ENCODE results near the gene MRPL44. TPM values are rescaled to one million over a fixed set of nuclear protein-coding genes. Genes with fewer than 3 reads are reported as not detected.

The MRPL44 gene
- total RNA-seq, 1 experiment from 2014 or later, result 66.4 TPM

DNA sequence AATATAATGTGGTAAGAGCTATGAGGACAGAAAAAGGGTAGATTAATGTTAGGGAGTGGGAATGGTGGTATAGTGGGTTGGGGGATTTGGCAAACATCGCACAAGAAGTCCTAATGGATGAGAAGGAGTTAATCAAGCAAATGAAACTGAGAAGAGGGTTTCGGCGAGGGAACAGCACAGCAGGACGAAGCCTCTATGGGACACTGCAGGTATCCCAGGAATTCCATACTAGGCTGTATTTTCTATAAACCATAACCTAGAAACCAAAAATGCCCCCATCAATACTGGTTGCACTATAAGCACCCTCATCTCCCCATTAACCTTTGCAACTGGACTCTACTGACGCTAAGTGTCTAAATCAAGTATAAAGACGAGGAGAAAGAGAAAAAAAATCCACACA lies 22.4 kb upstream of the MRPL44 start:
- BruUV-seq (replicated peaks), result no TSS peak
- Histone ChIP-seq H3K9me2 (ENCODE audit: insufficient read depth) (no peaks in the 10 kb centered on the region), H3K27ac (no peak overlapping the region), H4K20me1 (ENCODE audit: insufficient read depth) (no peaks in the 10 kb centered on the region), H3K27me3 (ENCODE audit: insufficient read depth, low read depth) (no peaks in the 10 kb centered on the region), H2AFZ (no peak overlapping the region), H3K9me3 (ENCODE audit: insufficient read depth, low read depth) (no peaks in the 10 kb centered on the region), H3K4me2 (no peak overlapping the region), H3K4me1 (replicated peaks; ENCODE audit: insufficient read depth) (peaks cover 6% of the 10 kb centered on the region), H3F3A (ENCODE audit: insufficient read depth, low read depth) (no peaks in the 10 kb centered on the region), H3K79me2 (ENCODE audit: low read depth) (peaks cover 71% of the 10 kb centered on the region), H3K4me3 (no peak overlapping the region), H3K36me3 (ENCODE audit: low read depth) (peaks cover 3% of the 10 kb centered on the region; the same call in 1 of the 2 replicates)
- TF ChIP-seq EZH2 (IDR thresholded peaks at IDR 0.05; ENCODE audit: low read depth), result no peak
- DNase-seq, result no peak
- POLR2A ChIA-PET (ENCODE audit: unreplicated experiment), result interaction anchor here (0.5 to 0.6 kb wide), 2 partner anchors 41 to 66 kb away, joined by 3 to 7 read pairs; no protein-coding TSS in a partner anchor
- intact Hi-C loops (cut with micrococcal nuclease; ENCODE audit: unreplicated experiment), result no loop called here
- CTCF ChIA-PET, result no interaction called here

DNA sequence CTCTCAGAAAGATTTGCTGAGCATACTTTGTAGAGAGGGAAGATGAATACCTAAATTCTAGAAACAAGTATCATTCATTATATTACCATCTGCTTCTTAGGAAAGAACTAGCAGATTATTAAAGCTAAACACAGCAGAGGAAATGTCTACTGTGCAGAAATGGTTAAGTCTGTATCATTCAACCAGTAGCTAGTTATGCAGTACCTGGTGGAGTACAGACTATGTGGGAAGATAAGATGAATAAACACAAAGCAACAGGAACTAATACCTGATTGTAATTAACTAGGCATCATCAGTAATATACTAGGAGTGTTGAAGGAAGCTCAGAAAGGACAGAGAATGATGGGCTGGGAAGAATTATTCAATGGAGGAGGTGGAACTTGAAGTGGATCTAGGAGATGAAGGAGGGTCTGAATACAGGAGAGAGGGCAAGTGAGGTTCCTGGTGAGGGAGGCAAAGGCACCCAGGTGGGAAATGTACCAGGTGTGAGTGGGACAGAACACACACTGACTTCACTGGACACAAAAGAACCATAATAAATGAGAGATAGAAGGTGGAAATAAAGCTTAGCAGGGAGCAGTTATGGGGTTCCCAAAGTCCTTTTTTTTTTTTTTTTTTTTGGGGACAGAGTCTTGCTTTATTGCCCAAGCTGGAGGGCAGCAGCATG lies 21.7 kb upstream of the MRPL44 start:
- DNase-seq, result no peak
- Histone ChIP-seq H3K27me3 (ENCODE audit: insufficient read depth, low read depth) (no peaks in the 10 kb centered on the region), H2AFZ (no peak overlapping the region), H3F3A (ENCODE audit: insufficient read depth, low read depth) (peaks cover 5% of the 10 kb centered on the region), H3K9me3 (ENCODE audit: insufficient read depth, low read depth) (no peaks in the 10 kb centered on the region), H3K36me3 (ENCODE audit: low read depth) (peaks cover 8% of the 10 kb centered on the region; the same call in 1 of the 2 replicates), H3K27ac (no peak overlapping the region), H3K4me1 (replicated peaks; ENCODE audit: insufficient read depth) (peaks cover 2% of the 10 kb centered on the region; the same call in 1 of the 2 replicates), H3K4me3 (no peak overlapping the region), H4K20me1 (ENCODE audit: insufficient read depth) (no peaks in the 10 kb centered on the region), H3K79me2 (ENCODE audit: low read depth) (peaks cover 78% of the 10 kb centered on the region), H3K4me2 (no peak overlapping the region), H3K9me2 (ENCODE audit: insufficient read depth) (no peaks in the 10 kb centered on the region)
- BruUV-seq (replicated peaks), result no TSS peak
- ChIA-PET CTCF (interaction anchor here (0.6 kb wide), 2 partner anchors 105 to 162 kb away, joined by 3 to 9 read pairs; no protein-coding TSS in a partner anchor), POLR2A (ENCODE audit: unreplicated experiment) (interaction anchor here (0.5 to 0.6 kb wide), 3 partner anchors 42 to 176 kb away, joined by 3 to 7 read pairs (median 4); no protein-coding TSS in a partner anchor)
- intact Hi-C loops (cut with micrococcal nuclease; ENCODE audit: unreplicated experiment), result no loop called here
- no peak for TF ChIP-seq EZH2 (IDR thresholded peaks at IDR 0.05; ENCODE audit: low read depth)
- TF ChIP-seq, protein P1, sequence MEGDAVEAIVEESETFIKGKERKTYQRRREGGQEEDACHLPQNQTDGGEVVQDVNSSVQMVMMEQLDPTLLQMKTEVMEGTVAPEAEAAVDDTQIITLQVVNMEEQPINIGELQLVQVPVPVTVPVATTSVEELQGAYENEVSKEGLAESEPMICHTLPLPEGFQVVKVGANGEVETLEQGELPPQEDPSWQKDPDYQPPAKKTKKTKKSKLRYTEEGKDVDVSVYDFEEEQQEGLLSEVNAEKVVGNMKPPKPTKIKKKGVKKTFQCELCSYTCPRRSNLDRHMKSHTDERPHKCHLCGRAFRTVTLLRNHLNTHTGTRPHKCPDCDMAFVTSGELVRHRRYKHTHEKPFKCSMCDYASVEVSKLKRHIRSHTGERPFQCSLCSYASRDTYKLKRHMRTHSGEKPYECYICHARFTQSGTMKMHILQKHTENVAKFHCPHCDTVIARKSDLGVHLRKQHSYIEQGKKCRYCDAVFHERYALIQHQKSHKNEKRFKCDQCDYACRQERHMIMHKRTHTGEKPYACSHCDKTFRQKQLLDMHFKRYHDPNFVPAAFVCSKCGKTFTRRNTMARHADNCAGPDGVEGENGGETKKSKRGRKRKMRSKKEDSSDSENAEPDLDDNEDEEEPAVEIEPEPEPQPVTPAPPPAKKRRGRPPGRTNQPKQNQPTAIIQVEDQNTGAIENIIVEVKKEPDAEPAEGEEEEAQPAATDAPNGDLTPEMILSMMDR (conservative IDR thresholded peaks at IDR 0.05), result no peak

DNA sequence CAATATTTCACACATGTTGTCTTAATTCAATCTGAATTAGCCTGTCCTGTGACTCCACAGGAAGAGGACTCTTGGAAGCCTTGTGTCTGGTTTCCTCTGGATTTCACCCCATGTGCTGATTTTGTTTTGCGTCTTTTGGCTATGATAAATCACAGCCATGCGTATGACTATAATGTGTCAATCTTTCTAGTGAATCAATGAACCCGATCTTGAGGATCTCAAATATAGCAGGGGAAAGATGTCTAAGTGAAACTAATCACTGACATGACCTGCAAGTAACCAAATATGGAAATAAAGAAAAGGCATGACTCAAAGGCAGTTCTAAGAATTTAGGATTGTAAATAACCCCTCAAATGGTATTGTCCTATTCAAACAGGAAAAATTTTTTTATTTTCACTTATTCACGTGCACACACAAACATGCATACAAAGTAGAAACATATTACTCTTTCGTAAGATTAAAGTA lies 20.4 kb upstream of the MRPL44 start:
- Histone ChIP-seq H3K4me3 (no peak overlapping the region), H3K4me2 (no peak overlapping the region), H2AFZ (no peak overlapping the region), H3K9me2 (ENCODE audit: insufficient read depth) (no peaks in the 10 kb centered on the region), H3K36me3 (ENCODE audit: low read depth) (peaks cover 8% of the 10 kb centered on the region; the same call in 1 of the 2 replicates), H4K20me1 (ENCODE audit: insufficient read depth) (no peaks in the 10 kb centered on the region), H3F3A (ENCODE audit: insufficient read depth, low read depth) (peaks cover 18% of the 10 kb centered on the region), H3K27me3 (ENCODE audit: insufficient read depth, low read depth) (no peaks in the 10 kb centered on the region), H3K4me1 (replicated peaks; ENCODE audit: insufficient read depth) (peaks cover 14% of the 10 kb centered on the region), H3K79me2 (ENCODE audit: low read depth) (peaks cover 87% of the 10 kb centered on the region), H3K27ac (no peak overlapping the region), H3K9me3 (ENCODE audit: insufficient read depth, low read depth) (no peaks in the 10 kb centered on the region)
- DNase-seq, result no peak
- no TSS peak for BruUV-seq (replicated peaks)
- intact Hi-C loops (cut with micrococcal nuclease; ENCODE audit: unreplicated experiment), result no loop called here
- ChIA-PET POLR2A (ENCODE audit: unreplicated experiment) (no interaction called here), CTCF (no interaction called here)
- no peak for TF ChIP-seq EZH2 (IDR thresholded peaks at IDR 0.05; ENCODE audit: low read depth)
- TF ChIP-seq, protein P1 (conservative IDR thresholded peaks at IDR 0.05), result no peak

All from PC-9 (cell line).